ENCODE measurements around the gene LRRC45. TPM values are rescaled to one million over a fixed set of nuclear protein-coding genes. Genes with fewer than 3 reads are reported as not detected.

The LRRC45 gene
- total RNA-seq, 1 donor from 2014 or later, result 12.2 TPM

- no peaks in the 10 kb centered on the region for H3K27me3 ChIP-seq
- H3K36me3 ChIP-seq, result no peaks in the 10 kb centered on the region
- peaks cover 20% of the 10 kb centered on the region for H3K4me1 ChIP-seq
- H3K4me3 ChIP-seq, result peak overlapping the region; percentile 98
- intact Hi-C loops (cut with DNase I), result loop anchor here (2.0 kb wide), 1 partner anchor 63 kb away; no protein-coding TSS in a partner anchor
- no peaks in the 10 kb centered on the region for H3K9me3 ChIP-seq
- no peak overlapping the region for H3K27ac ChIP-seq
- DNase-seq (peak; percentile 90), ATAC-seq (peak; percentile 15)
- peak; percentile 71 for TF ChIP-seq CTCF (IDR thresholded peaks at IDR 0.05)
Observed at GRCh38 chr17:82021107-82021899, 1.8 kb upstream of the LRRC45 start.

- ATAC-seq (no peak), DNase-seq (no peak)
- Histone ChIP-seq H3K27ac (peak overlapping the region; percentile 78), H3K4me1 (peaks cover 20% of the 10 kb centered on the region), H3K27me3 (no peaks in the 10 kb centered on the region), H3K36me3 (no peaks in the 10 kb centered on the region), H3K9me3 (no peaks in the 10 kb centered on the region), H3K4me3 (peak overlapping the region; percentile 98)
- TF ChIP-seq CTCF (IDR thresholded peaks at IDR 0.05), result no peak
- intact Hi-C loops (cut with DNase I), result loop anchor here (2.0 kb wide), 1 partner anchor 63 kb away; no protein-coding TSS in a partner anchor
Observed at GRCh38 chr17:82021900-82022309, 1.2 kb upstream of the LRRC45 start.

- DNase-seq, result no peak
- H3K27ac ChIP-seq, result peak within 1 kb of the TSS; percentile 78
- intact Hi-C loops (cut with DNase I), result no loop called here
- H3K9me3 ChIP-seq, result no peaks in the 10 kb centered on the region
- H3K4me3 ChIP-seq, result peak within 1 kb of the TSS; percentile 98
- ATAC-seq, result no peak
- H3K27me3 ChIP-seq, result no peaks in the 10 kb centered on the region
- no peaks in the 10 kb centered on the region for H3K36me3 ChIP-seq
- H3K4me1 ChIP-seq, result peaks cover 20% of the 10 kb centered on the region
- TF ChIP-seq CTCF (IDR thresholded peaks at IDR 0.05), result no peak
Observed at GRCh38 chr17:82022310-82022980, 660 bp upstream of the LRRC45 start, which contains the start of gene CENPX. Gene CENPX, minus strand, starts transcription at chr17:82022878. Its CDS starts 17 bp downstream, at chr17:82022861.

- Histone ChIP-seq H3K27me3 (no peaks in the 10 kb centered on the region), H3K9me3 (no peaks in the 10 kb centered on the region), H3K4me3 (peak overlapping the region; percentile 68), H3K27ac (peak overlapping the region; percentile 53), H3K4me1 (peaks cover 20% of the 10 kb centered on the region), H3K36me3 (no peaks in the 10 kb centered on the region)
- TF ChIP-seq CTCF (IDR thresholded peaks at IDR 0.05), result no peak
- no peak for DNase-seq
- peak; percentile 0 for ATAC-seq
- intact Hi-C loops (cut with DNase I), result no loop called here
Observed at GRCh38 chr17:82023447-82024241, 539 bp downstream of the LRRC45 start.

GRCh38 chr17:82024859-82025258 lies 1.8 kb downstream of the LRRC45 start:
- H3K4me3 ChIP-seq, result no peak overlapping the region
- ATAC-seq, result no peak

More at GRCh38 chr17:82024859-82025258, 1.8 kb downstream of the LRRC45 start:
- intact Hi-C loops (cut with DNase I), result no loop called here
- no peak for TF ChIP-seq CTCF (IDR thresholded peaks at IDR 0.05)
- no peak overlapping the region for H3K27ac ChIP-seq
- H3K9me3 ChIP-seq, result no peaks in the 10 kb centered on the region
- peaks cover 20% of the 10 kb centered on the region for H3K4me1 ChIP-seq
- no peaks in the 10 kb centered on the region for H3K27me3 ChIP-seq
- no peak for DNase-seq
- H3K36me3 ChIP-seq, result no peaks in the 10 kb centered on the region
